Astrocyte (in vitro differentiated cells and primary cell): ENCODE results near the gene TMEM178B. TPM values are rescaled to one million over a fixed set of nuclear protein-coding genes. Genes with fewer than 3 reads are reported as not detected.
"Not testable (repeated sequence)": the region's sequence is repeated elsewhere in the genome, so short reads cannot be mapped to it uniquely, and the experiment has no call there.

Experiments used
- DNase-seq: peaks from one replicate; pipeline ENCODE4 v3.0.0-alpha.2; 2010; ENCODE audit warnings: low read depth
- FAIRE-seq: peaks from 2 replicates; lab custom pipeline; 2011; peaks lifted over from hg19 to GRCh38; lab: Jason Lieb, UNC
- H2AFZ ChIP-seq: 2 replicates; pipeline ENCODE4 v1.6.0; 2012; ENCODE audit warnings: low read depth, low read length, inconsistent platforms
- H3K27ac ChIP-seq: 2 replicates; pipeline ENCODE4 v1.5.1; 2011; ENCODE audit warnings: low read depth, low read length, inconsistent platforms
- H3K27me3 ChIP-seq: 2 replicates; pipeline ENCODE4 v1.6.0; 2011; ENCODE audit warnings: low read length, inconsistent platforms; ENCODE audit not compliant: insufficient read depth
- H3K36me3 ChIP-seq: 2 replicates; pipeline ENCODE4 v1.5.1; 2011; ENCODE audit warnings: low read length, inconsistent platforms; ENCODE audit not compliant: insufficient read depth
- H3K4me1 ChIP-seq: 2 replicates; pipeline ENCODE4 v1.5.1; 2011; ENCODE audit warnings: low read length, inconsistent platforms; ENCODE audit not compliant: insufficient read depth
- H3K4me2 ChIP-seq: 2 replicates; pipeline ENCODE4 v1.6.0; 2012; ENCODE audit warnings: low read length, inconsistent platforms
- H3K4me3 ChIP-seq: 2 replicates; pipeline ENCODE4 v1.5.1; 2011; ENCODE audit warnings: low read depth, mild to moderate bottlenecking, low read length, inconsistent platforms; ENCODE audit not compliant: insufficient read depth
- H3K79me2 ChIP-seq: 2 replicates; pipeline ENCODE4 v1.6.0; 2012; ENCODE audit warnings: mild to moderate bottlenecking, low read length, inconsistent platforms; ENCODE audit not compliant: insufficient read depth
- H3K9ac ChIP-seq: 2 replicates; pipeline ENCODE4 v1.6.0; 2012; ENCODE audit warnings: mild to moderate bottlenecking, low read length, inconsistent platforms
- H3K9me3 ChIP-seq: 2 replicates; pipeline ENCODE4 v1.5.1; 2012; ENCODE audit warnings: low read depth, mild to moderate bottlenecking, low read length, inconsistent platforms; ENCODE audit not compliant: insufficient read depth
- H4K20me1 ChIP-seq: 2 replicates; pipeline ENCODE4 v1.6.0; 2012; ENCODE audit warnings: low read length, inconsistent platforms; ENCODE audit not compliant: insufficient read depth
- H3K27ac Mint-ChIP-seq: one replicate; pipeline ENCODE4 v1.8.0; 2021; ENCODE audit warnings: mild to moderate bottlenecking, mixed read lengths; ENCODE audit not compliant: unreplicated experiment
- H3K27me3 Mint-ChIP-seq: one replicate; pipeline ENCODE4 v1.8.0; 2021; ENCODE audit warnings: low read depth, mixed read lengths; ENCODE audit not compliant: unreplicated experiment
- H3K36me3 Mint-ChIP-seq: one replicate; pipeline ENCODE4 v1.8.0; 2021; ENCODE audit warnings: low read depth, mixed read lengths; ENCODE audit not compliant: unreplicated experiment
- H3K4me1 Mint-ChIP-seq: one replicate; pipeline ENCODE4 v1.8.0; 2021; ENCODE audit warnings: low read depth, mixed read lengths; ENCODE audit not compliant: unreplicated experiment
- H3K4me3 Mint-ChIP-seq: one replicate; pipeline ENCODE4 v1.8.0; 2021; ENCODE audit warnings: mild to moderate bottlenecking, moderate library complexity, mixed read lengths; ENCODE audit not compliant: unreplicated experiment
- H3K9me3 Mint-ChIP-seq: one replicate; pipeline ENCODE4 v1.8.0; 2021; ENCODE audit warnings: mild to moderate bottlenecking, mixed read lengths; ENCODE audit not compliant: unreplicated experiment
- EZH2 ChIP-seq: IDR thresholded peaks from 2 replicates; pipeline ENCODE4 v1.6.1; 2012; ENCODE audit warnings: mild to moderate bottlenecking, low read length, inconsistent platforms; ENCODE audit not compliant: insufficient read depth
- total RNA-seq: library from RNA; stranded (reverse); gene quantifications from 2 replicates; pipeline ENCODE4 v1.2.1, GENCODE V29; 2021
- TF ChIP-seq, protein P1 (sequence below): IDR thresholded peaks from 2 replicates; pipeline ENCODE4 v1.5.1; 2011; ENCODE audit warnings: low read depth, mild to moderate bottlenecking, inconsistent platforms, low read length, moderate library complexity; ENCODE audit not compliant: insufficient read depth

The TMEM178B gene
- total RNA-seq, 1 donor from 2014 or later: 3.9 TPM

DNA sequence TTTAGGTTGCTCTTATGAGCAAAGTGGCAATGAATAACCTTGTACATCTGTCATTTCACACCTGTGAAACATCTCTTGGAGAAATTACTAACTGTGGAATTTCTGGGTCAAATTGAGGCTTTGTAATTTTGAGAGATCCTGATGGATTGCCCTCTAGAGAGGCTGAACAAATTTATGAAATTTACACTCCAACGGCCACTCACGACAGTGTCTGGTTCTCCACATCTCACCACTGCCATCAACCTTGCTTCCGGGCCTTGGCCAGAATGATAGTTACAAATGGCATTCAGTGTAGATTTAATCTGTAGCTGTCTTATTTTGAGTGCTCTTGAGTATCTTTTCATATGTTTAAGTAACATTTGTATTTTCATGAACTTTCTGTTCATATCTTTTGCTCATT is 117.4 kb downstream of the TMEM178B start:
- no peak overlapping the region for H3K4me3 Mint-ChIP-seq
- no peak overlapping the region for H3K27ac Mint-ChIP-seq
- H3K9ac ChIP-seq: no peak overlapping the region
- no peak overlapping the region for H3K4me3 ChIP-seq
- FAIRE-seq: no peak
- no peaks in the 10 kb centered on the region for H3K27me3 Mint-ChIP-seq
- no peak overlapping the region for H3K27ac ChIP-seq
- no peaks in the 10 kb centered on the region for H3K79me2 ChIP-seq
- no peak for DNase-seq
- no peaks in the 10 kb centered on the region for H3K36me3 Mint-ChIP-seq
- H3K4me2 ChIP-seq: no peak overlapping the region
- H3K27me3 ChIP-seq: no peaks in the 10 kb centered on the region
- H3K9me3 Mint-ChIP-seq: peaks cover 2% of the 10 kb centered on the region
- no peaks in the 10 kb centered on the region for H4K20me1 ChIP-seq
- no peaks in the 10 kb centered on the region for H3K36me3 ChIP-seq
- H3K9me3 ChIP-seq: no peaks in the 10 kb centered on the region
- H2AFZ ChIP-seq: no peak overlapping the region
- no peaks in the 10 kb centered on the region for H3K4me1 ChIP-seq
- TF ChIP-seq, protein P1, sequence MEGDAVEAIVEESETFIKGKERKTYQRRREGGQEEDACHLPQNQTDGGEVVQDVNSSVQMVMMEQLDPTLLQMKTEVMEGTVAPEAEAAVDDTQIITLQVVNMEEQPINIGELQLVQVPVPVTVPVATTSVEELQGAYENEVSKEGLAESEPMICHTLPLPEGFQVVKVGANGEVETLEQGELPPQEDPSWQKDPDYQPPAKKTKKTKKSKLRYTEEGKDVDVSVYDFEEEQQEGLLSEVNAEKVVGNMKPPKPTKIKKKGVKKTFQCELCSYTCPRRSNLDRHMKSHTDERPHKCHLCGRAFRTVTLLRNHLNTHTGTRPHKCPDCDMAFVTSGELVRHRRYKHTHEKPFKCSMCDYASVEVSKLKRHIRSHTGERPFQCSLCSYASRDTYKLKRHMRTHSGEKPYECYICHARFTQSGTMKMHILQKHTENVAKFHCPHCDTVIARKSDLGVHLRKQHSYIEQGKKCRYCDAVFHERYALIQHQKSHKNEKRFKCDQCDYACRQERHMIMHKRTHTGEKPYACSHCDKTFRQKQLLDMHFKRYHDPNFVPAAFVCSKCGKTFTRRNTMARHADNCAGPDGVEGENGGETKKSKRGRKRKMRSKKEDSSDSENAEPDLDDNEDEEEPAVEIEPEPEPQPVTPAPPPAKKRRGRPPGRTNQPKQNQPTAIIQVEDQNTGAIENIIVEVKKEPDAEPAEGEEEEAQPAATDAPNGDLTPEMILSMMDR: no peak
- no peak for TF ChIP-seq EZH2
- no peaks in the 10 kb centered on the region for H3K4me1 Mint-ChIP-seq

GRCh38 chr7:141193066-141193465 is 119.2 kb downstream of the TMEM178B start:
- H3K27me3 ChIP-seq: no peaks in the 10 kb centered on the region
- H3K36me3 ChIP-seq: no peaks in the 10 kb centered on the region
- H3K9me3 ChIP-seq: no peaks in the 10 kb centered on the region
- FAIRE-seq (no peak), DNase-seq (no peak)
- Mint-ChIP-seq H3K9me3 (peaks cover 2% of the 10 kb centered on the region), H3K36me3 (no peaks in the 10 kb centered on the region), H3K4me1 (no peaks in the 10 kb centered on the region), H3K27ac (no peak overlapping the region), H3K27me3 (no peaks in the 10 kb centered on the region), H3K4me3 (no peak overlapping the region)
- no peak for TF ChIP-seq EZH2
- TF ChIP-seq, protein P1: no peak
- H3K79me2 ChIP-seq: no peaks in the 10 kb centered on the region
- no peak overlapping the region for H3K9ac ChIP-seq
- no peak overlapping the region for H3K4me2 ChIP-seq
- H3K4me3 ChIP-seq: no peak overlapping the region
- H2AFZ ChIP-seq: no peak overlapping the region
- no peak overlapping the region for H3K27ac ChIP-seq
- H4K20me1 ChIP-seq: no peaks in the 10 kb centered on the region
- H3K4me1 ChIP-seq: no peaks in the 10 kb centered on the region

DNA sequence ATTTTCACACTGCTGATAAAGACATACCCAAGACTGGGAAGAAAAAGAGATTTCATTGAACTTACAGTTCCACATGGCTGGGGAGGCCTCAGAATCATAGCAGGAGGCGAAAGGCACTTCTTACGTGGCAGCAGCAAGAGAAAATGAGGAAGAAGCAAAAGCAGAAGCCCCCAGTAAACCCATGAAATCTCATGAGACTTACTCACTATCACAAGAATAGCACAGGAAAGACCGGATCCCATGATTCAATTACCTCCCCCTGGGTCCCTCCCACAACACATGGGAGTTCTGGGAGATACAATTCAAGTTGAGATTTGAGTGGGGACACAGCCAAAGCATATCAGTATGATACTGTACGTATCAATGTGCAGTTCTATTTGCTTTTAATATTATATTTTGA is 121.9 kb downstream of the TMEM178B start:
- not testable (repeated sequence) for H3K9me3 ChIP-seq, H3K4me1 ChIP-seq, H3K4me1 Mint-ChIP-seq, H3K9me3 Mint-ChIP-seq, DNase-seq, H3K27ac ChIP-seq, H3K36me3 ChIP-seq, H3K4me2 ChIP-seq, H3K36me3 Mint-ChIP-seq, H3K79me2 ChIP-seq, H3K4me3 Mint-ChIP-seq, H3K4me3 ChIP-seq, H3K27me3 ChIP-seq, FAIRE-seq, H3K9ac ChIP-seq, H3K27ac Mint-ChIP-seq, H2AFZ ChIP-seq, H3K27me3 Mint-ChIP-seq, H4K20me1 ChIP-seq
